GM18507 (cell line): Measurements from ENCODE around the gene ERC1.
"Not testable (repeated sequence)": the region's sequence is repeated elsewhere in the genome, so short reads cannot be mapped to it uniquely, and the experiment has no call there.

Experiments used
- DNase-seq: peaks from one replicate; pipeline ENCODE4 v3.0.0; 2011; ENCODE audit warnings: low read depth; ENCODE audit not compliant: insufficient read length; ENCODE audit errors: extremely low spot score
- FAIRE-seq: peaks from 2 replicates; lab custom pipeline; 2011; peaks lifted over from hg19 to GRCh38; lab: Jason Lieb, UNC

Gene ERC1

DNA sequence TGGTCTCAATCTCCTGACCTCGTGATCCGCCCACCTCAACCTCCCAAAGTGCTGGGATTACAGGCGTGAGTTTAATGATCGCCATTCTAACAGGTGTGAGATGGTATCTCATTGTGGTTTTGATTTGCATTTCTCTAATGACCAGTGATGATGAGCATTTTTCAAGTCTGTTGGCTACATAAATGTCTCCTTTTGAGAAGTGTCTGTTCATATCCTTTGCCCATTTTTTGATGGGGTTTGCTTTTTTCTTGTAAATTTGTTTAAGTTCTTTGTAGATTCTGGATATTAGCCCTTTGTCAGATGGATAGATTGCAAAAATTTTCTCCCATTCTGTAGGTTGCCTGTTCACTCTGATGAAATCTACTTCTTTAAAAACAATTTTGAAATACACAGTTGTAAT, 264.8 kb downstream of the ERC1 start:
- not testable (repeated sequence) for FAIRE-seq, DNase-seq

GRCh38 chr12:1256285-1256684, 265.3 kb downstream of the ERC1 start:
- DNase-seq = no peak

DNA sequence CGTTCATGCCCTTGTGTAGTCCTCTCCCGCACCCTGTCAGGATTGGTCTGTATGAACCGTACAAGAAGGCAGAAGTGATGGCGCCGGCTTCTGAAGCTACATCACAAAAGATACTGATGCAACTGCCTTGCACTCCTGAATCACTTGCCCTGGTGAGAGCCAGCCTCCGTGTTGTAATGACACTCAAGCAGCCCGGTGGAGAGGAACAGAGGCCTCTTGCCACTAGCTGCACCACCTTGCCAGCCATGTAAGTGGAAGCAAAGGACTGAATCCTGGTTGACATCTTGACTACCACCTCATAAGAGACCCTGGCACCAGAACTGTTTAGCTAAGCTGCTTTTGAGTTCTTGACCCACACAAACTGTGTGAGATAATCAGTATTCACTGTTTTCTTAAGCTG, 266.0 kb downstream of the ERC1 start:
- no peak for FAIRE-seq
- no peak for DNase-seq

More at GRCh38 chr12:1256285-1256684, 265.3 kb downstream of the ERC1 start:
- no peak for FAIRE-seq

GRCh38 chr12:1262011-1262410, 271.0 kb downstream of the ERC1 start:
- no peak for FAIRE-seq
- DNase-seq = no peak

- FAIRE-seq (no peak), DNase-seq (no peak)
These were observed 276.2 kb downstream of the ERC1 start for GRCh38 chr12:1267243-1267642.

DNA sequence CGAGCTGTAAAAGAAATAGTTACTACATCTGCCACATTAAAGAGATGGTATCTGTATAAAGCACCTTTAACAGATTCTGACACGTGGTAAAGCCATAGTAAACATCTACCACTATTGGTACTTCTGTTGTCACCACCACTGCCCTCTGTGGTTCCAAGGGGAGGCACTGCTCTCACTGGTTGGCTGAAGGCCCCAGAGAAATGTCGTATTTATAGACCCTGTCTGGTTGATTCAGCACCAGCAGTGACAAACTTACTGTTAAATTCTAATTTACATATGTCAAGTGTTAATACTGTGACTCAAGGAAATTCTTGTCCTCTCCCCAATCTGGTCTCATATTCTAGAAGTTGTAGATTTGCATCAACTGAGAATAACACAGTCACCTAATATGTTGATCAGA, 281.1 kb downstream of the ERC1 start:
- FAIRE-seq (no peak), DNase-seq (no peak)

DNA sequence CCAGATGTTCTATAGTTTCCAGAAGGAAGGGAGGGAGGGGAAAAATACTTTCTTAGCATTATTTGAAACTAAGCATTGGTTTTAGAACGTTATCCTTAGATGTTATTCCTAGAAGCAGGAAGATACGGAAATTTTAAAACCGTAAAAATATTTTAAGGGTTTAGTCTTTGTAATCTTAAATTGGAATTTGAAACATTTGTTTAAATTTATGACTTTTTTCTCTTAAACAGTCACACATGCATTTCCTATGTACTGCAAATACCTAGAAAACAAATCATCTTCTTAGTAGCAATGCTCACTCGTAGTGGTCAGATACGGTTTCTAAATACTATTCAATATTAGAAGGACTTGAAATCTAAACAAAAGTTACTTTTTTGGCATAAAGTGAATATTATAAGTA, 282.0 kb downstream of the ERC1 start:
- no peak for FAIRE-seq
- no peak for DNase-seq

GRCh38 chr12:1277905-1278304, 286.9 kb downstream of the ERC1 start:
- no peak for DNase-seq
- no peak for FAIRE-seq

DNA sequence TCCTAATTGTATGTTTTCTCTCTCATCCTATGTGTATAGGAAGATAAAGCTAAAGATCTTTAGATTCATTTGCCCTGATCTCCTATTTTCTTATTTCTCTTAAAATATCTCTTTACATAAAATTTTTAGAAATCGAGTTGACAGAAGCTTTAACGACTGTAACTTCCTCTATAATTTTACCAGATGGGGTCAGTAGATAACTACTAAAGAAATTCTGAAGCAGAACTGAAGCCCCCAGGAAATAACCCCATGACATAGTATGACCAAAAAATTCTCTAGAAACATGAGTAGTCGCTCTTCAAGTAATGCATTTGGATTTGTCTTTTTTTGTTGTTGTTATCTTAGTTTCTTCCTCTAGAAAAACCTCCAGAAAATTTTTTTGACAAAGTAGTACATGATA, 288.0 kb downstream of the ERC1 start:
- no peak for FAIRE-seq
- DNase-seq = no peak

DNA sequence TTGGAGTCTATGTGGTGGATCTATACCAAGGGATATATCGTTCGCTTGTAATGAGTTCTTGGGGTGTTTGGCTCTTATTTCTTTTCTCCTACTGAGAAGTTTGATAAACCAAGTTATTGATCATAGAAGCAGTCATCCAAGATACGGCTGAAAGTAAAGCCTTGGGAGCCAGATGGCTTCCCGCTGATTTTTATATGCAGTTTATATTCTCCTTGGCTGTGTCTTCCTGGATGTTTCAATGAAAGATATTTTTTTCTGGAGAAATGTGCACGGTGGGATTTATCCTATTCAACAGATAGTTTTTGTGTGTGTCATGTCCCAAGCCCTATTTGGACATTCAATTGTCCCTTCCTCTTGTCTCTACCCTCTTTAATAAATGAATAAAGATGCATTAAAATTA, 289.0 kb downstream of the ERC1 start:
- FAIRE-seq = no peak
- no peak for DNase-seq

GRCh38 chr12:1281683-1282366, 290.8 kb downstream of the ERC1 start:
- FAIRE-seq (no peak), DNase-seq (no peak)

DNA sequence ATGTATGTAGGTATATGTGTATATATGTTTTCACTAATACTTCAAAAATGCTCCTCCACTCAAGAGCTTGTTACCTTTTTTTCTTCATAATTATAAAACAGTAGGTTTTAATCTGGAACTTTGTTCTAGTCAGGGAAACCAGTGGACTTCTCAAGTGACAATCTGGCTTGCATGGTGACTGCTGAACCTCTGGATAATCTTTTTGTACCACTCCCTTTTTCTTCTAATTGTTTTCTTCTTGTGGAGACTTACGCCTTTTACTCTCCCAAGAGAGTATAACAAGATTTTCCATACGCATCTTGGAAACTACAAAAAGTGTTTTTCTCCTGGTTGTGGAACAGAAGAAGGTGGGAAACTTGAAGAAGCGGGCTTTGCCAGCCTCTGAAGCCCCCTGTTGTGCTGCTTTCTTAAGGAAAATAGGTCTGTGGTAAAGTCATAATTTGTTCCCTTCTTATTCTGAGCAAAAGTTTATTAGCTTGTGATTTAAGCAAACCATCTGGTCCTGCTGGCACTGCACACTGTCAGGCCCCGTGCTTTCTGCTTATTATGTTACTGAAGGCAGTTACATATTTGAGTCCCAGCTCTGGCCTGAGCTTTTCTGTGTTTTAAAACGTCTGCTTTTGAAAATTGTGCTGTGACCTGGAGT, 291.8 kb downstream of the ERC1 start:
- DNase-seq (no peak), FAIRE-seq (no peak)

GRCh38 chr12:1283316-1283715, 292.3 kb downstream of the ERC1 start:
- DNase-seq (no peak), FAIRE-seq (no peak)

- FAIRE-seq = no peak
- DNase-seq = no peak
These were observed 293.6 kb downstream of the ERC1 start for GRCh38 chr12:1284611-1285010.

DNA sequence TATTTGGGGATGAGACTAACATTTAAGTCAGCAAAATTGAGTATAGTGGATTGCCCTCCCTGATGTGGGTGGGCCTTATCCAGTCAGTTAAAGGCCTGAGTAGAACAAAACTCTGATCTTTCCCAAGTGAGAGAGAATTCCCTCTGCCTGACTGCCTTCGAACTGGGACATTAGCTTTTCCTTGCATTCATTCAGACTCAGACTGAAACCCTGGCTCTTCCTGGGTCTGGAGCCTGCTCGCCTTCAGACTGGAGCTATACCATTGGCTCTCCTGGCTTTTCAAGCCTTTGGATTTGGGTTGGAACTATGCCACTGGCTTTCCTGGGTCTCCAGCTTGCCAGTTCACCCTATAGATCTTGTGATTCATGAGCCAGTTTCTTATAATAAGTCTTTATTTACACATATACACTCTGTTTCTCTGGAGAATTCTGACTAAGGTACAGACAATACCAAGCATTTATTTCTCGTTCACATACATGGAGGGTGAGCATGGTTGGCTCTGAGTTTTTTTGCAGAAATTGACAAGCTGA, 296.5 kb downstream of the ERC1 start:
- no peak for FAIRE-seq
- DNase-seq = no peak

DNA sequence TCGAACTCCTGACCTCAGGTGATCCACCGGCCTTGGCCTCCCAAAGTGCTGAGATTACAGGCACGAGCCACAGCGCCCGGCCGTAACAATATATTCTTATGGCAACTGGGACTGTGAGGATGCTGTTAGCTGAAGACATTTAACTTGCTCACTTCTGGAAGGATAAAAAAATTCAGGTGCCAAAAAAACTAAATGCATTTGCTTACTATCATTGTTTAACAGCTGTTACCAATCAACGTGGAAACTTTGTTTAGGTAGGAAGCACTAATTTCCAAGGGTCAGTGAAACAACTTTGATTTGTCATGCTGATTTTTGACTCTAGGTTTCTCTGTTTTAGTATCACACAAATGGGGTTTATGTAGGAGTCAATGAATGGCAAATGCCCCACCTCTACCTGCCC, 297.3 kb downstream of the ERC1 start:
- FAIRE-seq = no peak
- DNase-seq = no peak

DNA sequence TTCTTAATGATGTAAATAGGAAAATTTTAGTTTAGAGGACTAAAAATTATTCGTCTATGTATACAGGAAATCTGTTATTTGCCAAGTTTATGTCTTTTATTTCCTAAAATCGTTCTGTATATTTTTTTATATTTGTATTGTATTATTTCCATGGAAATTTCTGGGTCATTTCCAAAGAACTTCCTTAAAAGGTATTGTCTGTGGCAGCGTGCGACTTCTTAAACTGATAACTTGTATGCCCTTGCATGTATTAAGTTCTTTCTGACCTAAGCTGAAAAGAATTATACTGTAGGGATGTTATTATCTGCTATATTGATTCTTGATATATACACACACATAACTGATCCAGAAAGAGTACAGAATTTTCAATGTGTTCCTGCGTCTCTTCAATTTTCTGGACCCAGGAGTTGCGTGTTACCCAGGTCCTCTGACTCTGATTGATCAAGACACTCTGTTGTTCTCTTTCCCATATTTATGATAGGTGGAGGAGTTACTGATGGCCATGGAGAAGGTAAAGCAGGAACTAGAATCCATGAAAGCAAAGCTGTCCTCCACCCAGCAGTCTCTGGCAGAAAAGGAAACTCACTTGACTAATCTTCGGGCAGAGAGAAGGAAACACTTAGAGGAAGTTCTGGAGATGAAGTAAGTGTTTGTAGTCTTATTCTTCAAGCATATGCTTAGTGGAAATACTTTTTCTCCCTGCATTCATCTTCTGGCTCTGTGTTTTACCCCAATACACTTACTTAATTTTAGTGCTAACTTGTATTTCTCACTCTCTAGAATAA, 298.5 kb downstream of the ERC1 start:
- FAIRE-seq = no peak
- DNase-seq = no peak

- DNase-seq (no peak), FAIRE-seq (no peak)
These were observed 299.7 kb downstream of the ERC1 start for GRCh38 chr12:1290716-1291115.

GRCh38 chr12:1291601-1292332, 300.7 kb downstream of the ERC1 start:
- no peak for DNase-seq
- FAIRE-seq = no peak

- no peak for FAIRE-seq
- DNase-seq = no peak
These were observed 302.9 kb downstream of the ERC1 start for GRCh38 chr12:1293901-1294300.
